Activated naive CD8-positive, alpha-beta T cell treated with anti-CD3 and anti-CD28 coated beads, Interleukin-2, amount 50 U/mL, for 16 hours (primary cell): ENCODE results near the gene FBL.
"Not testable (repeated sequence)": the region's sequence is repeated elsewhere in the genome, so short reads cannot be mapped to it uniquely, and the experiment has no call there.

Experiments
- DNase-seq: peaks from one replicate; pipeline ENCODE4 v3.0.0-alpha.2; 2020; ENCODE audit warnings: low read depth, low spot score

FBL gene

GRCh38 chr19:39845933-39846677, at the start of gene FBL:
TSS of gene FBL (minus strand) at chr19:39846379. CDS start at chr19:39846300, 79 bp downstream.
- peak; percentile 96 for DNase-seq

- DNase-seq: not testable (repeated sequence)
Measured at GRCh38 chr19:39895096-39895495, 48.9 kb upstream of the FBL start.

DNA sequence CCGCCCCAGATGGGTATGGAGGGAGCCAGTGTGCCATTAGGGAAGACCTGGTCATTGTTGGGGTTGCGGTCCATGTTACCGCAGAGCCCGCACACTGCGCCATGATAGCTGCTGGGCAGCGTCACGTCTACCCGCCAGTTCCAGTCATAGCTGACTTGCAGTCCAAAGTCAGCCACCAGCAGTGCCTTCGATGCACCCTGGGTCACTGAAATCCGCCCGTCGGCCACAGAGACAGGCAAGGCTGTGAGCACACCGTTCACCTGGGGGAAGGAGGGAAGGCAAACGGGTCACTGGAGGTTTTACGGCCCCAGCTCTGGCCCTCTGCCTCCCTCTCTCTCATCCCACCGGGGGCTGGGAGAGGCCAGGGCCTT, 48.0 kb upstream of the FBL start:
- DNase-seq: not testable (repeated sequence)

DNA sequence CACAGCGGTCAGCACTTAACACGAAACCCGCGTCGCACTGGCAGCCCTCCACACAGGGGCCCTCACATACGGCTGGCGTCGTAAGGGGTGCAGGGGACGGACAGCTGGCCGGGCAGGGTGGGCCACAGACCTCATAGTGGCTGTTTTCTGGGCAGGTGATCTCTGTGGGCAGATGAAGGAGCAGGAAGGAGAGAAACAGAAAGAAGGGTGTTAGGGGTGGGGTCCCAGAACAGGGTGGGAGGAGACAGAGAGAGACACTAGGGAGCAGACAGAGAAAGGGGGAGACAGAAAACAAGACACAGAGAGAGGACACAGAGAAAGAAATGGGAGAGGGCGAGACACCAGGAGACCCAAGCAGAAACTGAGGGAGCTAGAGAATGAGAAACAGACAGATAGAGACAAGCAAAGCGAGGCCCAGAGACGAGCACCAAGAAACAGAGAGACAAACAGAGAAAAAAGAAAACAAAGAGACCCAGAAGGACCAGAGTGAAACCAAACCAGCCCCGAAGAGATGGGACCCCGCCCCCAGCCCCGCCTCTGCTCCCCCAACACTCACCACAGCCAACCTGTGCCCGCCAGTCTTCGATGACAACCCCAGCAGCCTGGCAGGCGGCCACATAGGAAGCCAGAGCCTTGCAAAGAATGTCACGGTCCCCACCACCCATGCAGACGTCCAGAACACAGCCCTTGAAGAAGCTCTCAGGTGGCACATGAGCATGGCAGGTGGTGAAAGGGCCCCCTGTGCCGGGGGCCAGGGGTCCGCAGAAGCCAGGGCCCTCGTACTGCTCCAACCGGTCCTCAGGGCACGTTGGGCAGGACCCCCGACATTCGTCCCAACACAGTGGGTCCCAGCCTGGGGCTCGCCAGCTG, 47.4 kb upstream of the FBL start:
- DNase-seq: peak; percentile 47

DNA sequence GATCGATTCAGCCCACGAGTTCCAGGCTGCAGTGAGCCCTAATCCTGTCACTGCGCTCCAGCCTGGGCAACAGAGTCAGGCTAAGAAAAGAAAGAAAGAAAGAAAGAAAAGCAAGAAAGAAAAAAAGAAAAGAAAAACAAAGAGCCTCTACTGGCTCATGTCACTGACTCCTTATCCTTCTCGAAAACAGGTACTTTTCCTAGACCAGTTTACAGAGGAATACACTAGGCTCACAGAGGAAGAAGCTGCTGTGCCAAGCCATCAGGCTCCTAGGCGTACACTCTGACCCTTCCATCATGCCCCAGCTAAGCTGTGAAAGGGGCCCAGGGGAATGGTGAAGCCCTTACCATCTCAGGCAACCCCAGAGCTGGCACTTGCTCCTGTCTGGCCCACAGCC, 46.3 kb upstream of the FBL start:
- not testable (repeated sequence) for DNase-seq

GRCh38 chr19:39891660-39892505, 45.7 kb upstream of the FBL start:
- not testable (repeated sequence) for DNase-seq

DNA sequence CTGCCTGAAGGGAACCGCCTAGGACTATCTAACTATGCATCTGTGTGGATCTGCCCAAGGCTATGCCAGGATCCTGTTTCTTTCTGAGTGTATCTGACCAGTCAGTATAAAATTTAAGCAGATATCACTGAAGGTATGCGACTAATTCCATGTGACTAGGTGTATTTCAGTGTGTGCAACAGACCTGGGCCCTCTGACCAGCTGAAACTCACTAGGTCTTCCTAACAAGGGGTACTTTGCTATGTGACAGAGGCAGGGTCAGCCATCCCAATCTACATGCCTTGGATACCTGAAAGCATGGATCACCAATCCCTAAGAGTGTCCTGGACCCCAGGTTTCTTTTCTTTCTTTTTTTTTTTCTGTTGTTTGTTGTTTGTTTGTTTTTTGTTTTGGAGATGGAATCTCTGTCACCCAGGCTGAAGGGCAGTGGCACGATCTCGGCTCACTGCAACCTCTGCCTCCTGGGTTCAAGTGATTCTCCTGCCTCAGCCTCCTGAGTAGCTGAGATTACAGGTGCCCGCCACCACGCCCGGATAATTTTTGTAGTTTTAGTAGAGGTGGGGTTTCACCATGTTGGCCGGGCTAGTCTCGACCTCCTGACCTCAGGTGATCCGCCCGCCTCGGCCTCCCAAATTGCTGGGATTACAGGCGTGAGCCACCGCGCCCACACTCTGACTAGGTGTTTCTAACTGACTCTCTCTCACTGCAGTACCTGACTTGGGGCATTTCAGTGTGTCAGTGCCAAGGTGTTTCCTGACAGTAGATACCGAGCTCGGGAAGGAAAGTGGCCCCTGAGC, 44.8 kb upstream of the FBL start:
- DNase-seq: no peak

DNA sequence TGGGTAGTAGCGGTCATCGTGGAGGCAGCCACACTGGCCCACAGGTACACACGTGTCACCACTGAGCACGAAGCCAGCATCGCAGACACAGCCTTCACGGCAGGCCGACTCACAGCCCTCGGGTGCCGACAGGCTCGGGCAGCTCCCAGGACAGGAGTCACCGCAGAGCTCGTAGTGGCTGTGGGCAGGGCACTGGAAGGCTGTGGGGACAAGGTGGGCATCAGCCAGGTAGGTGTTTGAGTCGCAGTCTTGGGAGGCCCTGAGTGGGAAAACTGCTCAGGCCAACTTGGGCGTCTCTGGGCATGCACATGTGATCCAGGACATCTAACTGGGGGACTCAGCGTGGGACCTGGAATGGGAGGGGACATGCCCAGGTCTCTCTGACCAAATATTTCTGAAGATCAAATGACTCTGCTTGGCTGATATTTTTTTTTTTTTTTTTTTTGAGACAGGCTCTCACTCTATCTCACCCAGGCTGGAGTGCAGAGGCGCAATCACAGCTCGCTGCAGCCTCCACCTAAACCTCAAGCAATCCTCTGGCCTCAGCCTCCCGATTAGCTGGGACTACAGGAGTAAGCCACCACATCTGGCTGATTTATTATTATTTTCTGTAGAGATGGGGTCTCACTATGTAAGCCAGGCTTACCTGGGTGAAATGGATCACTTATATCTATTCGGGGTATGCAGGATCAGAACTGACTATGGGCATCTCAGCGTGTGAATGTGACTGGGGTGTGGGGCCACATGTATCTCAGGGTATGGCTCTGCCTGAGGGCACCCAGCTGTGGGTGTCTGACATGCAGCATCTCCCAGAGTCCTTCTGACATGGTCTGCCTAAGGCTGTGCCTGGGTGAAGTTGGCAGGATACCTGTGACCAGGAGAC, 43.9 kb upstream of the FBL start:
- DNase-seq: not testable (repeated sequence)

GRCh38 chr19:39887456-39887951, 41.3 kb upstream of the FBL start:
- not testable (repeated sequence) for DNase-seq

- not testable (repeated sequence) for DNase-seq
Measured at GRCh38 chr19:39885821-39886554, 39.8 kb upstream of the FBL start.

DNA sequence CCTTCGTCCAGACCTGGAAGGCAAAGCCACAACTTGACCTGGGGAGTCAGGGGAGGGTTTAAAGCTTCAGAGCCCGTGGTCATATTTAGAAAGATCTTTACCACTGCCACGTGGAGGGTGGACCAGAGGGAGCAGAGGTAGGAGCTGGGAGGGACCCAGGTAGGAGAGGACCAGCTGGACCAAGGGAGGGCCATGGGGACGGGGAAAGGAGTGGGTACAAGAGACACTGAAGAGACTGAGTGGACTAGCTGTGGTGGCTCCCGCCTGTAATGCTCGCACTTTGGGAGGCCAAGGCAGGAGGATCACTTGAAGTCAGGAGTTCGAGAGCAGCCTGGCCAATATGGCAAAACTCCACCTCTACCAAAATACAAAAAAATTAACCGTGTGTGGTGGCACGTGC, 38.5 kb upstream of the FBL start:
- DNase-seq: not testable (repeated sequence)

- DNase-seq: not testable (repeated sequence)
Measured at GRCh38 chr19:39882645-39883044, 36.5 kb upstream of the FBL start.

- not testable (repeated sequence) for DNase-seq
Measured at GRCh38 chr19:39881495-39882110, 35.4 kb upstream of the FBL start.

DNA sequence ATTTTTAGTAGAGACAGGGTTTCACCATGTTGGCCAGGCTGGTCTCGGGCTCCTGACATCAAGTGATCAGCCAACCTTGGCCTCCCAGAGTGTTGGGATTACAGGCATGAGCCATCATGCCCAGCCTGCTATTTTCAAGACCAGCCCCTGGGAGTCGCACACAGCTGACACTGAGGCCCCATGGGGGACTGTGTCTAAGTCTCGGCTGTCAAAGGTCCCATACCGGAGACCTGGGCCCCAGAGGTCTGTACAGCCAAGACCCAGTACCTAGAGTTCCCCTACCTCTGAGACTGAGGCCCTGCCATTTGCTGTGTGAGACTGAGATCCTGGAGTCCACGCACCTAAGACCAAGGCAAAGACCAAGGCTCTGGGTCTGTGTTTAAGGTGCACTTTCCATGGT, 34.1 kb upstream of the FBL start:
- not testable (repeated sequence) for DNase-seq

GRCh38 chr19:39879796-39880195, 33.6 kb upstream of the FBL start:
- not testable (repeated sequence) for DNase-seq

GRCh38 chr19:39878866-39879265, 32.7 kb upstream of the FBL start:
- not testable (repeated sequence) for DNase-seq

DNA sequence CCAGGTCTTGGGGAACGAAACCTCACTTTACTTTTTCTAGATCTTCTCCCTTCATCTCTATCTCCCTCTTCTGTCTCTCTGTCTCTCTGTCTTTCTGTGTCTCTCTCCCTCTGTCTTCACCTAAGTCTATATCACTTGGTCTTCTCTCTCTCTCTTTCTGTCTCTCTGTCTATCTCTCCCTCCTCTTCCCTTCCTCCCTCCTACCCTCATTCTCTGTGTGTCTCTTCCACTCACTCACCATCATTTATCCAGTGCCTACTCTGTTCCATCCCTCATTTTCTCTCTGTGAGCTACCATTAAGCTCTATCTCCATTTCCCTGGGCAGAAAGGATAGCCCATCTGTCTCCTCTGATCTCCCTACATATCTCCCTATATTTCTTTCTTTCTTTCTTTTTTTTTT, 32.2 kb upstream of the FBL start:
- DNase-seq: no peak

DNA sequence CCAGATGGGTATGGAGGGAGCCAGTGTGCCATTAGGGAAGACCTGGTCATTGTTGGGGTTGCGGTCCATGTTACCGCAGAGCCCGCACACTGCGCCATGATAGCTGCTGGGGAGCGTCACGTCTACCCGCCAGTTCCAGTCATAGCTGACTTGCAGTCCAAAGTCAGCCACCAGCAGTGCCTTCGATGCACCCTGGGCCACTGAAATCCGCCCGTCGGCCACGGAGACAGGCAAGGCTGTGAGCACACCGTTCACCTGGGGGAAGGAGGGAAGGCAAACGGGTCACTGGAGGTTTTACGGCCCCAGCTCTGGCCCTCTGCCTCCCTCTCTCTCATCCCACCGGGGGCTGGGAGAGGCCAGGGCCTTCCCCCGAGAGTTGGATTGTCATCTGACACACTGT, 31.8 kb upstream of the FBL start:
- DNase-seq: not testable (repeated sequence)

DNA sequence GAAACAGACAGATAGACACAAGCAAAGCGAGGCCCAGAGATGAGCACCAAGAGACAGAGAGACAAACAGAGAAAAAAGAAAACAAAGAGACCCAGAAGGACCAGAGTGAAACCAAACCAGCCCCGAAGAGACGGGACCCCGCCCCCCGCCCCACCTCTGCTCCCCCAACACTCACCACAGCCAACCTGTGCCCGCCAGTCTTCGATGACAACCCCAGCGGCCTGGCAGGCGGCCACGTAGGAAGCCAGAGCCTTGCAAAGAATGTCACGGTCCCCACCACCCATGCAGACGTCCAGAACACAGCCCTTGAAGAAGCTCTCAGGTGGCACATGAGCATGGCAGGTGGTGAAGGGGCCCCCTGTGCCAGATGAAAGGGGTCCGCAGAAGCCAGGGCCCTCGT, 31.3 kb upstream of the FBL start:
- not testable (repeated sequence) for DNase-seq
